H9 (cell line): ENCODE results near the gene CCDC88A. TPM values are rescaled to one million over a fixed set of nuclear protein-coding genes. Genes with fewer than 3 reads are reported as not detected.

Source experiments
- DNase-seq: peaks from one replicate; pipeline ENCODE4 v3.0.0-alpha.2; 2017
- H2AFZ ChIP-seq: one replicate; pipeline ENCODE4 v1.6.1; 2013; ENCODE audit warnings: mild to moderate bottlenecking, low read length, control low read depth, moderate library complexity
- H2AK5ac ChIP-seq: 2 replicates; pipeline ENCODE4 v1.6.1; 2013; ENCODE audit warnings: low read length, control low read depth, mixed read lengths; ENCODE audit not compliant: insufficient read length
- H2BK120ac ChIP-seq: one replicate; pipeline ENCODE4 v1.6.1; 2013; ENCODE audit warnings: low read depth, mild to moderate bottlenecking, low read length, control low read depth, inconsistent platforms; ENCODE audit not compliant: poor library complexity, severe bottlenecking
- H2BK12ac ChIP-seq: 2 replicates; pipeline ENCODE4 v1.6.1; 2013; ENCODE audit warnings: low read length, control low read depth, mixed read lengths, low read depth; ENCODE audit not compliant: insufficient read length
- H2BK15ac ChIP-seq: 2 replicates; pipeline ENCODE4 v1.6.1; 2013; ENCODE audit warnings: low read depth, low read length, control low read depth
- H2BK20ac ChIP-seq: one replicate; pipeline ENCODE4 v1.6.1; 2013; ENCODE audit warnings: low read depth, mild to moderate bottlenecking, low read length, control low read depth, inconsistent platforms; ENCODE audit not compliant: poor library complexity, severe bottlenecking
- H2BK5ac ChIP-seq: 2 replicates; pipeline ENCODE4 v1.6.1; 2013; ENCODE audit warnings: low read length, control low read depth, mixed read lengths; ENCODE audit not compliant: insufficient read length
- H3K14ac ChIP-seq: 2 replicates; pipeline ENCODE4 v1.6.1; 2013; ENCODE audit warnings: low read length, control low read depth; ENCODE audit not compliant: insufficient read depth
- H3K18ac ChIP-seq: 2 replicates; pipeline ENCODE4 v1.6.1; 2013; ENCODE audit warnings: low read depth, mild to moderate bottlenecking, mixed read lengths, low read length, control low read depth; ENCODE audit not compliant: insufficient read length
- H3K23ac ChIP-seq: 2 replicates; pipeline ENCODE4 v1.6.1; 2013; ENCODE audit warnings: low read length, control low read depth, mixed read lengths, low read depth; ENCODE audit not compliant: insufficient read length
- H3K23me2 ChIP-seq: 2 replicates; pipeline ENCODE4 v1.6.1; 2013; ENCODE audit warnings: low read depth, mild to moderate bottlenecking, mixed read lengths, low read length, control low read depth; ENCODE audit not compliant: insufficient read length, poor library complexity, severe bottlenecking
- H3K27ac ChIP-seq: 2 replicates; pipeline ENCODE4 v1.5.1; 2013; ENCODE audit warnings: low read length, control low read depth, mixed read lengths, low read depth; ENCODE audit not compliant: insufficient read length
- H3K27me3 ChIP-seq: 2 replicates; pipeline ENCODE4 v1.6.1; 2013; ENCODE audit warnings: low read length, control low read depth, inconsistent platforms; ENCODE audit not compliant: insufficient read depth
- H3K4ac ChIP-seq: 2 replicates; pipeline ENCODE4 v1.6.1; 2013; ENCODE audit warnings: low read depth, mild to moderate bottlenecking, control low read depth, inconsistent platforms, low read length, moderate library complexity
- H3K4me1 ChIP-seq: 2 replicates; pipeline ENCODE4 v1.6.1; 2013; ENCODE audit warnings: low read length, control low read depth, inconsistent platforms; ENCODE audit not compliant: insufficient read depth
- H3K4me2 ChIP-seq: 2 replicates; pipeline ENCODE4 v1.6.1; 2013; ENCODE audit warnings: low read length, control low read depth, mixed read lengths; ENCODE audit not compliant: insufficient read length, insufficient read depth
- H3K56ac ChIP-seq: 2 replicates; pipeline ENCODE4 v1.6.1; 2013; ENCODE audit warnings: low read depth, mild to moderate bottlenecking, mixed read lengths, low read length, control low read depth; ENCODE audit not compliant: insufficient read length
- H3K79me1 ChIP-seq: 2 replicates; pipeline ENCODE4 v1.6.1; 2013; ENCODE audit warnings: low read depth, mild to moderate bottlenecking, moderate library complexity, low read length, control low read depth, inconsistent platforms; ENCODE audit not compliant: insufficient read depth, poor library complexity, severe bottlenecking
- H3K79me2 ChIP-seq: 2 replicates; pipeline ENCODE4 v1.6.1; 2013; ENCODE audit warnings: low read length, control low read depth, inconsistent platforms; ENCODE audit not compliant: insufficient read depth
- H3K9ac ChIP-seq: 2 replicates; pipeline ENCODE4 v1.6.1; 2013; ENCODE audit warnings: low read length, control low read depth, mixed read lengths; ENCODE audit not compliant: insufficient read length; ENCODE audit errors: extremely low read depth
- H3K9me3 ChIP-seq: one replicate; pipeline ENCODE4 v1.6.1; 2013; ENCODE audit warnings: low read depth, low read length, inconsistent platforms; ENCODE audit not compliant: control insufficient read depth
- H3T11ph ChIP-seq: one replicate; pipeline ENCODE4 v1.6.1; 2013; ENCODE audit warnings: mild to moderate bottlenecking, low read length, control low read depth, inconsistent platforms
- H4K20me1 ChIP-seq: one replicate; pipeline ENCODE4 v1.6.1; 2013; ENCODE audit not compliant: control insufficient read depth, insufficient read length, insufficient read depth
- H4K5ac ChIP-seq: 2 replicates; pipeline ENCODE4 v1.6.1; 2013; ENCODE audit warnings: low read depth, mild to moderate bottlenecking, mixed read lengths, low read length, control low read depth; ENCODE audit not compliant: insufficient read length
- H4K8ac ChIP-seq: replicated peaks from 2 replicates; pipeline ENCODE4 v1.6.1; 2013; ENCODE audit warnings: low read length, control low read depth, mixed read lengths, low read depth; ENCODE audit not compliant: insufficient read length
- H4K91ac ChIP-seq: 2 replicates; pipeline ENCODE4 v1.6.1; 2013; ENCODE audit warnings: low read depth, mild to moderate bottlenecking, moderate library complexity, mixed read lengths, low read length, control low read depth; ENCODE audit not compliant: insufficient read length
- H3K27ac Mint-ChIP-seq, 3 experiments: 2 replicates in 2 of 3; 3 replicates in 1 of 3; pipeline ENCODE4 v1.8.0; 2020 to 2021; ENCODE audit warnings: mixed read lengths in 3 of 3, mild to moderate bottlenecking in 1 of 3, moderate library complexity in 1 of 3
- H3K27me3 Mint-ChIP-seq: 2 replicates; pipeline ENCODE4 v1.8.0; 2021; ENCODE audit warnings: low read depth, mild to moderate bottlenecking, moderate library complexity, mixed read lengths
- H3K36me3 Mint-ChIP-seq, 3 experiments: 2 replicates in 2 of 3; 3 replicates in 1 of 3; pipeline ENCODE4 v1.8.0; 2020 to 2021; ENCODE audit warnings: low read depth in 3 of 3, mixed read lengths in 3 of 3; ENCODE audit not compliant: insufficient read depth in 1 of 3
- H3K4me1 Mint-ChIP-seq, 2 experiments: 2 replicates each; pipeline ENCODE4 v1.8.0; 2020; ENCODE audit warnings: mixed read lengths in 2 of 2
- H3K4me3 Mint-ChIP-seq, 2 experiments: 2 replicates in 1 of 2; 3 replicates in 1 of 2; pipeline ENCODE4 v1.8.0; 2020 to 2021; ENCODE audit warnings: mild to moderate bottlenecking in 2 of 2, mixed read lengths in 2 of 2, moderate library complexity in 1 of 2
- H3K9me3 Mint-ChIP-seq, 2 experiments: 2 replicates in 1 of 2; 3 replicates in 1 of 2; pipeline ENCODE4 v1.8.0; 2020; ENCODE audit warnings: mild to moderate bottlenecking in 2 of 2, mixed read lengths in 2 of 2, moderate library complexity in 1 of 2
- CTCF ChIP-seq: fragments of 200-600 bp; sonication (generic); conservative IDR thresholded peaks from 3 replicates; pipeline ENCODE4 v1.8.0; 2021; ENCODE audit warnings: antibody characterized with exemption, mild to moderate bottlenecking
- WGBS: extraction: QIAGEN DNeasy Blood & Tissue Kit; methylation state at CpG from one replicate; pipeline ENCODE4 v1.1.7; 2013; ENCODE audit warnings: missing lambda C conversion rate, low lambda C conversion rate, mixed read lengths; ENCODE audit not compliant: insufficient read length; ENCODE audit errors: extremely low coverage; 5-methylcytosine and 5-hydroxymethylcytosine counted together
- total RNA-seq: library from RNA; stranded (reverse); gene quantifications from 2 replicates; pipeline ENCODE4 v1.2.1, GENCODE V29; 2021

CCDC88A gene
- total RNA-seq, 1 experiment from 2014 or later, result 91.8 TPM

GRCh38 chr2:55239656-55240222 is 179.9 kb downstream of the CCDC88A start:
- Histone ChIP-seq H3K27me3 (no peaks in the 10 kb centered on the region), H3K23me2 (no peaks in the 10 kb centered on the region), H2AK5ac (no peak overlapping the region), H3K79me1 (no peaks in the 10 kb centered on the region), H3K56ac (no peak overlapping the region), H2AFZ (no peak overlapping the region), H3K79me2 (no peaks in the 10 kb centered on the region), H4K20me1 (no peaks in the 10 kb centered on the region), H3K14ac (no peak overlapping the region), H3K4me2 (no peak overlapping the region), H3K4ac (no peak overlapping the region), H2BK5ac (no peak overlapping the region), H3K9me3 (no peaks in the 10 kb centered on the region), H3T11ph (no peak overlapping the region), H4K5ac (no peak overlapping the region), H2BK12ac (no peak overlapping the region), H4K8ac (no peak overlapping the region), H2BK120ac (no peak overlapping the region), H3K9ac (no peak overlapping the region), H2BK15ac (no peak overlapping the region), H3K27ac (no peak overlapping the region), H3K23ac (no peak overlapping the region), H3K18ac (no peak overlapping the region), H4K91ac (no peak overlapping the region), H3K4me1 (no peaks in the 10 kb centered on the region), H2BK20ac (no peak overlapping the region)
- no peak overlapping the region for H3K27ac Mint-ChIP-seq
- no peak for DNase-seq
- no peaks in the 10 kb centered on the region for H3K4me1 Mint-ChIP-seq
- H3K4me3 Mint-ChIP-seq, result no peak overlapping the region
- no peaks in the 10 kb centered on the region for H3K27me3 Mint-ChIP-seq
- no CpG with 5 or more reads among the region's 4 CpGs for WGBS
- peaks cover 10 to 70% (median 30%) of the 10 kb centered on the region in 3 experiments; a peak in 6 of 7 replicates for H3K36me3 Mint-ChIP-seq
- TF ChIP-seq CTCF, result no peak
- H3K9me3 Mint-ChIP-seq, result no peaks in the 10 kb centered on the region

Other genes with a start within 250 kb of the CCDC88A start
- gene CLHC1, start 187.6 kb downstream of the CCDC88A start, total RNA-seq, result 8.0 and 9.2 TPM in 2 replicates
- 1,367 and 1,415 TPM in 2 replicates for gene RPS27A, start 187.2 kb downstream of the CCDC88A start, total RNA-seq
- 35.6 and 36.4 TPM in 2 replicates for gene MTIF2, start 150.6 kb downstream of the CCDC88A start, total RNA-seq
- gene CFAP36, start 99.9 kb upstream of the CCDC88A start, total RNA-seq, result 17.1 and 20.8 TPM in 2 replicates
- gene PPP4R3B, start 197.8 kb upstream of the CCDC88A start, total RNA-seq, result 37.6 and 40.9 TPM in 2 replicates